ENCODE results near the gene ZSWIM9. TPM values are rescaled to one million over a fixed set of nuclear protein-coding genes. Genes with fewer than 3 reads are reported as not detected.

Gene ZSWIM9
- 10 to 100 TPM in 2 of 4 donors, 1 to 10 TPM in 2; 8.9 to 12.2 (median 10.8) TPM for polyA plus RNA-seq (ENCODE audit: insufficient read length in 4 of 4)

- DNase-seq (ENCODE audit: low read depth in 4 of 4, low spot score in 2 of 4) = peak; percentile 86 to 92 (median 89)
Observed at GRCh38 chr19:48169939-48170803, at the start of gene ZSWIM9, which contains the start of gene LIG1. Gene ZSWIM9, plus strand, starts transcription at chr19:48170680. Its CDS starts 1,123 bp downstream, at chr19:48171803. Gene LIG1, minus strand, starts transcription at chr19:48170344. Its CDS starts 4,778 bp downstream, at chr19:48165566.

GRCh38 chr19:48121066-48121465 is 49.4 kb upstream of the ZSWIM9 start:
- DNase-seq (ENCODE audit: low read depth in 4 of 4, low spot score in 2 of 4) = no peak

- DNase-seq (ENCODE audit: low read depth in 4 of 4, low spot score in 2 of 4) = no peak
Observed at GRCh38 chr19:48121909-48122371, 48.5 kb upstream of the ZSWIM9 start.

- DNase-seq (ENCODE audit: low read depth in 4 of 4, low spot score in 2 of 4) = no peak
Observed at GRCh38 chr19:48122421-48122820, 48.1 kb upstream of the ZSWIM9 start.

- DNase-seq (ENCODE audit: low read depth in 4 of 4, low spot score in 2 of 4) = no peak
Observed at GRCh38 chr19:48123907-48124651, 46.4 kb upstream of the ZSWIM9 start.

- no peak for DNase-seq (ENCODE audit: low read depth in 4 of 4, low spot score in 2 of 4)
Observed at GRCh38 chr19:48127561-48127960, 42.9 kb upstream of the ZSWIM9 start.

GRCh38 chr19:48133094-48133493 is 37.4 kb upstream of the ZSWIM9 start:
- no peak for DNase-seq (ENCODE audit: low read depth in 4 of 4, low spot score in 2 of 4)

GRCh38 chr19:48135411-48135810 is 35.1 kb upstream of the ZSWIM9 start:
- DNase-seq (ENCODE audit: low read depth in 4 of 4, low spot score in 2 of 4) = no peak

GRCh38 chr19:48136547-48136946 is 33.9 kb upstream of the ZSWIM9 start:
- no peak for DNase-seq (ENCODE audit: low read depth in 4 of 4, low spot score in 2 of 4)

- DNase-seq (ENCODE audit: low read depth in 4 of 4, low spot score in 2 of 4) = no peak
Observed at GRCh38 chr19:48137411-48137810, 33.1 kb upstream of the ZSWIM9 start.

- DNase-seq (ENCODE audit: low read depth in 4 of 4, low spot score in 2 of 4) = no peak
Observed at GRCh38 chr19:48139053-48139452, 31.4 kb upstream of the ZSWIM9 start.

GRCh38 chr19:48147597-48148175 is 22.8 kb upstream of the ZSWIM9 start:
- no peak for DNase-seq (ENCODE audit: low read depth in 4 of 4, low spot score in 2 of 4)

GRCh38 chr19:48148576-48148975 is 21.9 kb upstream of the ZSWIM9 start:
- DNase-seq (ENCODE audit: low read depth in 4 of 4, low spot score in 2 of 4) = no peak

- DNase-seq (ENCODE audit: low read depth in 4 of 4, low spot score in 2 of 4) = no peak
Observed at GRCh38 chr19:48149430-48149829, 21.1 kb upstream of the ZSWIM9 start.

GRCh38 chr19:48152551-48152950 is 17.9 kb upstream of the ZSWIM9 start:
- peak in 2 of 4 donors; percentile 31 to 41 for DNase-seq (ENCODE audit: low read depth in 4 of 4, low spot score in 2 of 4)

- no peak for DNase-seq (ENCODE audit: low read depth in 4 of 4, low spot score in 2 of 4)
Observed at GRCh38 chr19:48154003-48154402, 16.5 kb upstream of the ZSWIM9 start.

GRCh38 chr19:48158210-48158790 is 12.2 kb upstream of the ZSWIM9 start:
- DNase-seq (ENCODE audit: low read depth in 4 of 4, low spot score in 2 of 4) = no peak

- DNase-seq (ENCODE audit: low read depth in 4 of 4, low spot score in 2 of 4) = no peak
Observed at GRCh38 chr19:48168689-48169088, 1.8 kb upstream of the ZSWIM9 start.

- peak in 2 of 4 donors; percentile 6 to 26 for DNase-seq (ENCODE audit: low read depth in 4 of 4, low spot score in 2 of 4)
Observed at GRCh38 chr19:48169578-48169938, 922 bp upstream of the ZSWIM9 start.

- peak in 1 of 4 donors; percentile 23 for DNase-seq (ENCODE audit: low read depth in 4 of 4, low spot score in 2 of 4)
Observed at GRCh38 chr19:48170817-48171347, 402 bp downstream of the ZSWIM9 start.
